HepG2 (cell line): ENCODE results near the gene RPL35A. TPM values are rescaled to one million over a fixed set of nuclear protein-coding genes. Genes with fewer than 3 reads are reported as not detected.

Experiments used
- ATAC-seq: fragments of 200-7000 bp; cut with Tn5 transposase; 3 replicates; pipeline ENCODE4 v1.9.1; 2020; ENCODE audit warnings: mild to moderate bottlenecking, moderate library complexity
- BruUV-seq: library from RNA; stranded (reverse); fragments of 400-500 nt; replicated peaks from 2 replicates; lab custom pipeline; 2021; lab: Mats Ljungman, UMichigan
- CTCF ChIA-PET: fragments of 300-600 bp; formaldehyde crosslinking; extraction: SDS; loops from one replicate; lab custom pipeline; 2021; ENCODE audit warnings: low total read pairs, inconsistent platforms, low intra/inter-chr PET ratio; lab: Yijun Ruan, JAX
- POLR2A ChIA-PET: fragments of 350-600 bp; sonication (Branson Sonifier 250); formaldehyde crosslinking; loops from one replicate; lab custom pipeline; 2020; ENCODE audit warnings: antibody characterized with exemption, inconsistent platforms; lab: Yijun Ruan, JAX
- DNase-seq: peaks from one replicate; pipeline ENCODE4 v3.0.0-alpha.2; 2015; ENCODE audit warnings: low spot score
- FAIRE-seq: peaks from 3 replicates; lab custom pipeline; 2011; peaks lifted over from hg19 to GRCh38; lab: Jason Lieb, UNC
- H2AFZ ChIP-seq: one replicate; pipeline ENCODE4 v1.6.1; 2011; ENCODE audit warnings: low read length, inconsistent platforms
- H3K27ac ChIP-seq: fragments of 300-600 bp; 3 replicates; pipeline ENCODE4 v1.8.0; 2011; ENCODE audit warnings: mixed run types, mild to moderate bottlenecking, mixed read lengths, low read length, inconsistent platforms; ENCODE audit not compliant: insufficient read depth; ENCODE audit errors: extremely low read length
- H3K27me3 ChIP-seq, 2 experiments: fragments of 200-600 bp in 1 of 2; 2 replicates in 1 of 2; 3 replicates in 1 of 2; pipeline versions ENCODE4 v1.6.0 to v1.8.0; 2011; ENCODE audit warnings: low read length in 2 of 2, mild to moderate bottlenecking in 2 of 2, moderate library complexity in 2 of 2, inconsistent platforms in 1 of 2; ENCODE audit not compliant: insufficient read depth in 2 of 2, control insufficient read depth in 1 of 2
- H3K36me3 ChIP-seq, 2 experiments: fragments of 200-600 bp in 1 of 2; replicated peaks in 1 of 2; 2 replicates in 1 of 2; 3 replicates in 1 of 2; pipeline versions ENCODE4 v1.5.1 to v1.8.0; 2011; ENCODE audit warnings: low read length in 2 of 2, inconsistent platforms in 1 of 2; ENCODE audit not compliant: insufficient read depth in 2 of 2, control insufficient read depth in 1 of 2
- H3K4me1 ChIP-seq: 2 replicates; pipeline ENCODE4 v1.5.1; 2012; ENCODE audit warnings: low read length, inconsistent platforms; ENCODE audit not compliant: insufficient read depth
- H3K4me2 ChIP-seq: 2 replicates; pipeline ENCODE4 v1.6.0; 2011; ENCODE audit warnings: low read depth, low read length, inconsistent platforms
- H3K4me3 ChIP-seq, 3 experiments: fragments of 200-600 bp in 1 of 3; sonication (generic), shearing (Covaris generic) in 1 of 3; replicated peaks in 1 of 3; 2 replicates each; pipeline ENCODE4 v1.5.1; 2011 to 2016; ENCODE audit warnings: low read length in 3 of 3, inconsistent platforms in 2 of 3, low read depth in 2 of 3, mild to moderate bottlenecking in 2 of 3, control low read depth in 1 of 3, mixed read lengths in 1 of 3; ENCODE audit not compliant: insufficient read depth in 1 of 3
- H3K79me2 ChIP-seq: one replicate; pipeline ENCODE4 v1.6.1; 2011; ENCODE audit warnings: low read length, inconsistent platforms; ENCODE audit not compliant: insufficient read depth
- H3K9ac ChIP-seq: 2 replicates; pipeline ENCODE4 v1.6.0; 2011; ENCODE audit warnings: mild to moderate bottlenecking, low read depth, low read length, inconsistent platforms; ENCODE audit not compliant: insufficient read depth
- H3K9me3 ChIP-seq: 2 replicates; pipeline ENCODE4 v1.5.1; 2012; ENCODE audit warnings: mild to moderate bottlenecking, low read length
- H4K20me1 ChIP-seq: 2 replicates; pipeline ENCODE4 v1.6.0; 2011; ENCODE audit warnings: inconsistent platforms, mild to moderate bottlenecking, low read length, moderate library complexity; ENCODE audit not compliant: insufficient read depth
- CBX5 ChIP-seq: sonication (generic); formaldehyde crosslinking; IDR thresholded peaks from 2 replicates; pipeline ENCODE4 v1.4.0; 2020; ENCODE audit warnings: missing genetic modification reagents, borderline replicate concordance
- GPN1 ChIP-seq: sonication (generic); formaldehyde crosslinking; IDR thresholded peaks from 2 replicates; pipeline ENCODE4 v1.5.1; 2020; ENCODE audit warnings: missing genetic modification reagents, borderline replicate concordance
- LCORL ChIP-seq, 2 experiments: fragments of 450-650 bp in 1 of 2; sonication (generic) in 1 of 2; formaldehyde crosslinking in 1 of 2; IDR thresholded peaks; 2 replicates each; pipeline versions ENCODE4 v1.5.0 to v1.6.1; 2017 to 2020; ENCODE audit warnings: antibody characterized with exemption in 1 of 2, missing genetic modification reagents in 1 of 2
- MXD3 ChIP-seq: IDR thresholded peaks from 2 replicates; pipeline ENCODE4 v1.6.1; 2016; ENCODE audit warnings: mild to moderate bottlenecking, missing biosample characterization, missing genetic modification reagents
- PHF20 ChIP-seq: sonication (generic); formaldehyde crosslinking; IDR thresholded peaks from 2 replicates; pipeline ENCODE4 v1.5.0; 2020; ENCODE audit warnings: mild to moderate bottlenecking, missing genetic modification reagents
- POLR2AphosphoS2 ChIP-seq: IDR thresholded peaks from 2 replicates; pipeline ENCODE4 v1.6.1; 2011; ENCODE audit warnings: low read depth, low read length, improper control_type of control experiment
- TFAP4 ChIP-seq: sonication (generic); IDR thresholded peaks from 2 replicates; pipeline ENCODE4 v1.6.1; 2016; ENCODE audit warnings: low read depth, borderline replicate concordance
- THRA ChIP-seq: sonication (generic); formaldehyde crosslinking; IDR thresholded peaks from 2 replicates; pipeline ENCODE4 v1.4.0; 2020; ENCODE audit warnings: missing genetic modification reagents, borderline replicate concordance
- USF2 ChIP-seq, 2 experiments: sonication (generic) in 1 of 2; formaldehyde crosslinking in 1 of 2; IDR thresholded peaks; 2 replicates each; pipeline versions ENCODE4 v1.5.1 to v1.6.1; 2011 to 2020; ENCODE audit warnings: borderline replicate concordance in 1 of 2, low read depth in 1 of 2, low read length in 1 of 2, mild to moderate bottlenecking in 1 of 2, missing genetic modification reagents in 1 of 2, moderate library complexity in 1 of 2
- ZNF547 ChIP-seq: sonication (generic); formaldehyde crosslinking; IDR thresholded peaks from 2 replicates; pipeline ENCODE4 v1.5.1; 2020; ENCODE audit warnings: mild to moderate bottlenecking, missing genetic modification reagents
- ZNF639 ChIP-seq: conservative IDR thresholded peaks from 2 replicates; pipeline ENCODE4 v1.6.1; 2018; ENCODE audit warnings: missing genetic modification reagents
- ZNF770 ChIP-seq: sonication (generic); formaldehyde crosslinking; IDR thresholded peaks from 2 replicates; pipeline ENCODE4 v1.5.0; 2020; ENCODE audit warnings: mild to moderate bottlenecking, missing genetic modification reagents
- ZNF784 ChIP-seq: sonication (generic); formaldehyde crosslinking; IDR thresholded peaks from 2 replicates; pipeline ENCODE4 v1.5.1; 2020; ENCODE audit warnings: missing genetic modification reagents, mild to moderate bottlenecking, borderline replicate concordance
- WGBS: methylation state at CpG from one replicate; pipeline ENCODE4 v1.1.6; 2017; ENCODE audit warnings: low lambda C conversion rate; 5-methylcytosine and 5-hydroxymethylcytosine counted together
- in situ Hi-C: cut with HindIII; loops from 2 replicates; pipeline ENCODE4 v1.10.0; 2017; ENCODE audit warnings: low pct_unique_long_range_greater_than_20kb; ENCODE audit not compliant: extremely low pct_ligation_motif_present
- intact Hi-C: fragments of 100-400 bp; cut with micrococcal nuclease; formaldehyde crosslinking; loops from one replicate; pipeline ENCODE4 v1.10.0; 2022; ENCODE audit not compliant: unreplicated experiment
- polyA plus RNA-seq, 8 experiments: library from polyadenylated mRNA; depleted of rRNA in 3 of 8; stranded (reverse) in 7 of 8; unstranded in 1 of 8; fragments of >200 nt; fragmentation: Illumina TruSeq in 4 of 8; extraction: Trizol in 4 of 8; gene quantifications; 2 replicates each; pipeline versions ENCODE4 v1.2.1 to v1.2.3, GENCODE V29; 2011 to 2016; ENCODE audit warnings: low read depth in 4 of 8, missing spikeins in 1 of 8, mixed read lengths in 1 of 8; ENCODE audit not compliant: insufficient read depth in 1 of 8
- total RNA-seq, 5 experiments: library from RNA; depleted of rRNA; stranded (reverse); fragments of >200 nt; fragmentation: Illumina TruSeq; extraction: Trizol; gene quantifications; 2 replicates each; pipeline ENCODE4 v1.2.3, GENCODE V29; 2016; ENCODE audit warnings: low read depth in 1 of 5

The RPL35A gene
- total and polyA plus RNA-seq, 2 of the 13 experiments (the other 11 are each of a cell fraction or from before 2014, with no cell fraction given): 1,001 to 1,582 TPM

- Histone ChIP-seq H3K36me3 (peaks cover 13 to 45% of the 10 kb centered on the region in 2 experiments), H3K27me3 (no peaks in the 10 kb centered on the region; a peak in 1 of 5 replicates), H3K9ac (peak overlapping the region; percentile 96), H3K4me3 (peak overlapping the region; percentile 75 to 90 (median 82)), H3K27ac (peak overlapping the region; percentile 94), H3K4me2 (peak overlapping the region; percentile 85), H3K4me1 (peaks cover 52% of the 10 kb centered on the region), H2AFZ (no peak overlapping the region), H4K20me1 (peaks cover 37% of the 10 kb centered on the region), H3K9me3 (no peaks in the 10 kb centered on the region), H3K79me2 (peaks cover 39% of the 10 kb centered on the region)
- no TSS peak for BruUV-seq
- CTCF ChIA-PET: no interaction called here
- in situ Hi-C loops (no loop called here), intact Hi-C loops (no loop called here)
- ATAC-seq: no peak
- no peak for DNase-seq
- POLR2A ChIA-PET: no interaction called here
- WGBS: 59% methylated on average over 21 of the region's 21 CpGs
- no peak for FAIRE-seq
- TF ChIP-seq PHF20 (CRISPR knock-in tag) (no peak), ZNF784 (CRISPR knock-in tag) (no peak), POLR2AphosphoS2 (peak; percentile 26; the same call in 1 of the 2 replicates), LCORL (IDR thresholded peaks at IDR 0.05) (no peak), LCORL (CRISPR knock-in tag; IDR thresholded peaks at IDR 0.05) (no peak), MXD3 (CRISPR knock-in tag) (no peak), THRA (CRISPR knock-in tag) (no peak), GPN1 (no peak), ZNF770 (CRISPR knock-in tag) (peak; percentile 61), USF2 (IDR thresholded peaks at IDR 0.05; ENCODE audit: low read depth, low read length) (no peak), USF2 (CRISPR knock-in tag; IDR thresholded peaks at IDR 0.05; ENCODE audit: borderline replicate concordance) (no peak), ZNF547 (CRISPR knock-in tag) (no peak), ZNF639 (CRISPR knock-in tag) (no peak), TFAP4 (no peak), CBX5 (CRISPR knock-in tag) (no peak)
Measured at GRCh38 chr3:197951392-197951990, 1.5 kb downstream of the RPL35A start.
